K562 treated with DMSO at 1 percent for 24 hours (cell line): Measurements from ENCODE around the gene HERC5. TPM values are rescaled to one million over a fixed set of nuclear protein-coding genes. Genes with fewer than 3 reads are reported as not detected.

Experiments
- total RNA-seq: library from RNA; unstranded; fragments of 300-600 nt; gene quantifications from 2 replicates; pipeline ENCODE4 v1.2.3, GENCODE V29; 2022; ENCODE audit warnings: low read depth; ENCODE audit not compliant: insufficient read depth

Gene HERC5
- total RNA-seq, result not detected in 2 replicates

GRCh38 chr4:88456670-88457306 lies at the start of gene HERC5:
HERC5 (plus strand) TSS chr4:88457119; CDS start chr4:88457270, 151 bp downstream.

GRCh38 chr4:88523325-88524129 lies 66.6 kb downstream of the HERC5 start, which contains the start of gene PYURF:
PYURF (minus strand) TSS chr4:88523776; CDS start chr4:88523700, 76 bp downstream.

Other genes starting within 250 kb of the HERC5 start
- gene PPM1K, start 172.6 kb upstream of the HERC5 start, total RNA-seq, result 4.2 and 7.3 TPM in 2 replicates
- gene HERC6, start 78.3 kb upstream of the HERC5 start, total RNA-seq, result 0.98 and 1.3 TPM in 2 replicates
- gene PYURF, start 66.7 kb downstream of the HERC5 start, total RNA-seq, result 99.9 and 110 TPM in 2 replicates
- gene HERC3, start 135.4 kb downstream of the HERC5 start, total RNA-seq, result 9.7 and 10.5 TPM in 2 replicates
- gene NAP1L5, start 240.7 kb downstream of the HERC5 start, total RNA-seq, result 2.9 TPM in 2 replicates